Heart right ventricle (tissue), 16 donors: ENCODE measurements around the gene CYBC1. TPM values are rescaled to one million over a fixed set of nuclear protein-coding genes. Genes with fewer than 3 reads are reported as not detected.

Experiments
- ATAC-seq, 8 donors: fragments of 200-7000 bp; cut with Tn5 transposase; one replicate each; pipeline ENCODE4 v1.9.1; 2020; ENCODE audit warnings: mild to moderate bottlenecking in 8 of 8, moderate library complexity in 8 of 8, moderate number of reproducible peaks in 1 of 8
- DNase-seq, 2 donors: peaks; one replicate each; pipeline ENCODE4 v3.0.0-alpha.2; 2020
- H3K27ac ChIP-seq, 10 donors: fragments of 200-600 bp; sonication (generic) in 2 of 10; one replicate each; pipeline versions ENCODE4 v1.5.0 to v1.8.0; 2020 to 2022; ENCODE audit warnings: mild to moderate bottlenecking in 3 of 10
- H3K27me3 ChIP-seq, 7 donors: fragments of 200-600 bp; one replicate each; pipeline ENCODE4 v1.8.0; 2021 to 2022; ENCODE audit warnings: mild to moderate bottlenecking in 2 of 7
- H3K36me3 ChIP-seq, 9 donors: fragments of 200-600 bp; sonication (generic) in 1 of 9; one replicate each; pipeline versions ENCODE4 v1.5.0 to v1.8.0; 2020 to 2022; ENCODE audit warnings: mild to moderate bottlenecking in 2 of 9
- H3K4me1 ChIP-seq, 9 donors: fragments of 200-600 bp; sonication (generic) in 1 of 9; one replicate each; pipeline versions ENCODE4 v1.5.0 to v1.8.0; 2020 to 2022; ENCODE audit warnings: mild to moderate bottlenecking in 4 of 9
- H3K4me3 ChIP-seq, 10 donors: fragments of 200-600 bp; sonication (generic) in 2 of 10; one replicate each; pipeline versions ENCODE4 v1.5.0 to v1.8.0; 2020 to 2022; ENCODE audit warnings: mild to moderate bottlenecking in 7 of 10, moderate library complexity in 2 of 10
- H3K9me3 ChIP-seq, 11 donors: fragments of 200-600 bp in 10 of 11; sonication (generic) in 2 of 11; one replicate each; pipeline versions ENCODE4 v1.5.0 to v1.8.0; 2013 to 2022; ENCODE audit warnings: mild to moderate bottlenecking in 2 of 11, control low read depth in 1 of 11, moderate library complexity in 1 of 11
- CTCF ChIP-seq, 9 donors: fragments of 200-600 bp; sonication (generic) in 2 of 9; IDR thresholded peaks; one replicate each; pipeline versions ENCODE4 v1.5.0 to v1.8.0; 2021 to 2022; ENCODE audit warnings: antibody characterized with exemption in 9 of 9, mild to moderate bottlenecking in 5 of 9, moderate library complexity in 1 of 9
- WGBS, 2 donors: extraction: QIAGEN DNeasy Blood & Tissue Kit; methylation state at CpG; one replicate each; pipeline ENCODE4 v1.1.7; 2013; ENCODE audit warnings: inconsistent platforms in 1 of 2; 5-methylcytosine and 5-hydroxymethylcytosine counted together
- intact Hi-C, 10 donors: fragments of 100-400 bp; cut with DNase I; formaldehyde crosslinking; loops; one replicate each; pipeline versions ENCODE4 v1.11.1 to v1.14.2; 2022
- polyA plus RNA-seq, 2 donors: library from polyadenylated mRNA; stranded (reverse); fragments of 200-250 nt; gene quantifications; one replicate each; pipeline ENCODE4 v1.2.3, GENCODE V29; 2013
- total RNA-seq, 10 donors: library from RNA; stranded (reverse); fragmentation: NEBNext Ultra II Directional in 3 of 10; extraction: Animal tissue kit (Norgen Biotek cat#: 25700) in 3 of 10; gene quantifications; one replicate each; pipeline versions ENCODE4 v1.2.1 to v1.2.4, GENCODE V29; 2021 to 2023
- donor health status: Arrhythmogenic right ventricular cardiomyopathy.
- donor health status: ischemic (EF 13 %, LVEDD 7.1; RV severe dilation, severe dysfunction).
- donor health status: healthy with polysubstance abuse.
- donor health status: DM: no; HTN: yes; CAD: no.
- donor health status: DM: no; HTN: no; CAD: no.
- donor health status: ischemic (EF 25% LVEDD 6.9; RV normal size, moderate dysfunction).
- donor health status: ischemic (EF 25% LVEDD 5.7; RV mildly dilated, moderate dysfunction).
- donor health status: healthy.
- donor health status: DM: yes; HTN: yes; CAD: no.
- donor health status: Ischemic cardiomyopathy.
- donor health status: ischemic (EF 35%, LVEDD 5.7; RV mildly dilated, moderate dysfunction).
- donor health status: nonischemic (EF 11% LVEDD 7.7; RV severe dilation, severe dysfunction).
- donor health status: DM: yes; HTN: yes; CAD: no.
- donor health status: PGD.
- donor health status: ischemic (EF 29% LVEDD 5.4; RV normal size, mild dysfunction).
- donor health status: nonischemic (EF 23%, LVEDD 6.1; RV moderate dilation, normal function).

Gene CYBC1
- total and polyA plus RNA-seq, 12 donors, result 13.4 to 56.6 (median 21.0) TPM

- Histone ChIP-seq H3K4me1 (peaks cover 4 to 29% (median 10%) of the 10 kb centered on the region in 9 donors), H3K4me3 (no peak overlapping the region), H3K36me3 (peaks cover 0 to 46% (median 28%) of the 10 kb centered on the region in 9 donors), H3K27me3 (no peaks in the 10 kb centered on the region), H3K27ac (peak overlapping the region in 8 of 10 donors; percentile 63 to 81 (median 72)), H3K9me3 (no peaks in the 10 kb centered on the region)
- intact Hi-C loops, result loop anchor here in 4 of 10 donors (5.0 to 10.0 kb wide), 4 partner anchors 55 to 135 kb away; partner anchors contain the start of gene TEX19 (in 1 of the 4)
- ATAC-seq (no peak), DNase-seq (no peak)
- 94 to 95% methylated on average over 21 of the region's 21 CpGs for WGBS, 2 donors
- TF ChIP-seq CTCF (IDR thresholded peaks at IDR 0.05), result no peak
These were observed 39.4 kb upstream of the CYBC1 start for GRCh38 chr17:82489851-82490511.

GRCh38 chr17:82489117-82489516 is 38.6 kb upstream of the CYBC1 start:
- Histone ChIP-seq H3K27me3 (no peaks in the 10 kb centered on the region), H3K9me3 (no peaks in the 10 kb centered on the region), H3K4me3 (no peak overlapping the region), H3K4me1 (peaks cover 2 to 26% (median 6%) of the 10 kb centered on the region in 9 donors), H3K27ac (peak overlapping the region in 9 of 10 donors; percentile 63 to 81 (median 72)), H3K36me3 (peaks cover 0 to 55% (median 34%) of the 10 kb centered on the region in 9 donors)
- DNase-seq (peak; percentile 58 to 73), ATAC-seq (peak; percentile 81 to 96 (median 92))
- 49 to 56% methylated on average over 8 of the region's 8 CpGs for WGBS, 2 donors
- no peak for TF ChIP-seq CTCF (IDR thresholded peaks at IDR 0.05)
- intact Hi-C loops, result no loop called here

- Histone ChIP-seq H3K4me1 (peaks cover 0 to 26% (median 6%) of the 10 kb centered on the region in 9 donors), H3K9me3 (no peaks in the 10 kb centered on the region), H3K4me3 (no peak overlapping the region), H3K27me3 (no peaks in the 10 kb centered on the region), H3K27ac (peak overlapping the region in 6 of 10 donors; percentile 45 to 81 (median 67)), H3K36me3 (peaks cover 0 to 67% (median 44%) of the 10 kb centered on the region in 9 donors)
- DNase-seq (peak in 1 of 2 donors; percentile 41), ATAC-seq (peak in 7 of 8 donors; percentile 28 to 62 (median 49))
- intact Hi-C loops, result no loop called here
- WGBS, 2 donors, result 63 to 68% methylated on average over 14 of the region's 14 CpGs
- TF ChIP-seq CTCF (IDR thresholded peaks at IDR 0.05), result no peak
These were observed 37.4 kb upstream of the CYBC1 start for GRCh38 chr17:82487910-82488309.

- Histone ChIP-seq H3K9me3 (no peaks in the 10 kb centered on the region), H3K36me3 (peaks cover 0 to 81% (median 57%) of the 10 kb centered on the region in 9 donors), H3K4me3 (no peak overlapping the region), H3K4me1 (peaks cover 0 to 26% (median 6%) of the 10 kb centered on the region in 9 donors), H3K27ac (no peak overlapping the region), H3K27me3 (no peaks in the 10 kb centered on the region)
- no peak for TF ChIP-seq CTCF (IDR thresholded peaks at IDR 0.05)
- WGBS, 2 donors, result 80 to 81% methylated on average over 13 of the region's 13 CpGs
- DNase-seq (no peak), ATAC-seq (no peak)
- intact Hi-C loops, result no loop called here
These were observed 35.9 kb upstream of the CYBC1 start for GRCh38 chr17:82486231-82487094.
